Left lung (tissue), 10 donors: Measurements from ENCODE around the gene FREM1. TPM values are rescaled to one million over a fixed set of nuclear protein-coding genes. Genes with fewer than 3 reads are reported as not detected.

Experiments
- ATAC-seq: fragments of 200-7000 bp; cut with Tn5 transposase; one replicate; pipeline ENCODE4 v1.9.1; 2020; ENCODE audit warnings: moderate library complexity
- DNase-seq, 4 donors: peaks; one replicate each; pipeline ENCODE4 v3.0.0-alpha.2; 2013 to 2020
- H3K27ac ChIP-seq, 2 donors: fragments of 200-600 bp; sonication (generic) in 1 of 2; one replicate each; pipeline versions ENCODE4 v1.5.0 to v1.8.0; 2020 to 2021
- H3K27me3 ChIP-seq, 2 donors: fragments of 200-600 bp; sonication (generic) in 1 of 2; one replicate each; pipeline versions ENCODE4 v1.5.0 to v1.8.0; 2020 to 2021
- H3K36me3 ChIP-seq, 2 donors: fragments of 200-600 bp; sonication (generic) in 1 of 2; one replicate each; pipeline versions ENCODE4 v1.5.0 to v1.8.0; 2020 to 2021
- H3K4me1 ChIP-seq, 2 donors: fragments of 200-600 bp; one replicate each; pipeline ENCODE4 v1.8.0; 2021
- H3K4me3 ChIP-seq, 2 donors: fragments of 200-600 bp; sonication (generic) in 1 of 2; one replicate each; pipeline versions ENCODE4 v1.5.0 to v1.8.0; 2020 to 2021; ENCODE audit warnings: mild to moderate bottlenecking in 1 of 2
- H3K9me3 ChIP-seq, 2 donors: fragments of 200-600 bp; sonication (generic) in 1 of 2; one replicate each; pipeline versions ENCODE4 v1.5.0 to v1.8.0; 2020 to 2021
- CTCF ChIP-seq, 2 donors: fragments of 200-600 bp; sonication (generic) in 1 of 2; IDR thresholded peaks; one replicate each; pipeline versions ENCODE4 v1.5.0 to v1.8.0; 2021; ENCODE audit warnings: antibody characterized with exemption in 2 of 2
- intact Hi-C, 2 donors: fragments of 100-400 bp; cut with DNase I; formaldehyde crosslinking; loops; one replicate each; pipeline versions ENCODE4 v1.11.2 to v1.14.2; 2022
- polyA plus RNA-seq, 6 donors: library from polyadenylated mRNA; unstranded; fragments of 120-200 nt; gene quantifications; one replicate each; pipeline ENCODE4 v1.2.1, GENCODE V29; 2013; ENCODE audit not compliant: insufficient read length in 6 of 6
- total RNA-seq, 2 donors: library from RNA; stranded (reverse); fragmentation: NEBNext Ultra II Directional; extraction: Animal tissue kit (Norgen Biotek cat#: 25700); gene quantifications; one replicate each; pipeline ENCODE4 v1.2.1, GENCODE V29; 2021
- donor health status: DM: no; HTN: yes; CAD: no.
- donor health status: DM: no; HTN: no; CAD: no.

The FREM1 gene
- total and polyA plus RNA-seq, 8 donors, result 2.4 to 104 (median 66.4) TPM

DNA sequence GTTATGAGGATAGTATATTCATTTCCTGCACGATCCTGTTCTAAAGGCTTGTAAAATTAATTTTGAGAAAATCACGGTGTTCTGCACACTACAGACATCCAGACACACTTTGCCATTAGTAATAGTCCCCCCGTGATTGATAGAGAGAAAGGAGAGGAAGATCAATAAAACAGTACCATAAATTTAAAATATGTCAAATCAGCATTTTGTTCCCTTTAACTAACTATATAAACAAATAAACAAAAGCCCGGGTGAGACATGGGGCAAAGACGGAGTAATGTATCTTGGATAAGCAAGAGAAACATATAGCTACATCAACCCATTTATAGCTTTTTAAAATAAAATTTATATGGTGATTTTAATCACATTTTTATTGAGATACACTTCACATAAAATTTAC is 177.1 kb downstream of the FREM1 start:
- no peak for ATAC-seq

GRCh38 chr9:14731294-14731981 is 178.8 kb downstream of the FREM1 start:
- Histone ChIP-seq H3K9me3 (no peaks in the 10 kb centered on the region), H3K27ac (no peak overlapping the region), H3K4me1 (no peaks in the 10 kb centered on the region), H3K27me3 (no peaks in the 10 kb centered on the region), H3K4me3 (no peak overlapping the region), H3K36me3 (no peaks in the 10 kb centered on the region)
- ATAC-seq (no peak), DNase-seq (no peak)
- no peak for TF ChIP-seq CTCF (IDR thresholded peaks at IDR 0.05)
- intact Hi-C loops, result no loop called here

More for the DNA sequence above, 177.1 kb downstream of the FREM1 start:
- Histone ChIP-seq H3K9me3 (no peaks in the 10 kb centered on the region), H3K4me1 (no peaks in the 10 kb centered on the region), H3K27me3 (no peaks in the 10 kb centered on the region), H3K27ac (no peak overlapping the region), H3K4me3 (no peak overlapping the region), H3K36me3 (no peaks in the 10 kb centered on the region)
- no peak for TF ChIP-seq CTCF (IDR thresholded peaks at IDR 0.05)
- DNase-seq, result no peak
- intact Hi-C loops, result no loop called here

- H3K4me1 ChIP-seq, result no peaks in the 10 kb centered on the region
- intact Hi-C loops, result no loop called here
- H3K4me3 ChIP-seq, result no peak overlapping the region
- TF ChIP-seq CTCF (IDR thresholded peaks at IDR 0.05), result no peak
- no peaks in the 10 kb centered on the region for H3K9me3 ChIP-seq
- ATAC-seq (no peak), DNase-seq (no peak)
- no peaks in the 10 kb centered on the region for H3K36me3 ChIP-seq
- no peak overlapping the region for H3K27ac ChIP-seq
- no peaks in the 10 kb centered on the region for H3K27me3 ChIP-seq
Observed at GRCh38 chr9:14730461-14730898, 179.7 kb downstream of the FREM1 start.

DNA sequence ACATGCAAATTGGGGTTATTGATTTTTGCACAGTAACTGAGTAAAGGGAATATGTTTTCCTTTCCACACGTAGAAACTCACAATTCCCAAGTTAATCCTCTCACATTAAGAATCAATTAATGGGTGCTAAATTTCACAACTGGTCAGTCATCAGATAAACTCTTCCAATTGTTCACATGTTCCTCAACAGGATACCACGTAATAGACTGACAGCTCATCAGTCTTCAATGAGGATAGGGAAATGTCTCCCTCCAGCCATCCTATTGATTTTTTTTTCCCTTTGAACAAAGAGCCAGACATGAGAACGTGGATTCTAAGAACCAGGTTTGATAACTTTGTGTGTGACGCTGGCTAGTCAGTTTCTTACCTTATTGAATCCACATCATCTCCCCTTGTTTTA is 186.9 kb downstream of the FREM1 start:
- no peaks in the 10 kb centered on the region for H3K9me3 ChIP-seq
- ATAC-seq, result no peak
- intact Hi-C loops, result no loop called here
- no peak overlapping the region for H3K4me3 ChIP-seq
- no peak for DNase-seq
- H3K27me3 ChIP-seq, result peaks cover 0 to 4% of the 10 kb centered on the region in 2 donors
- no peak overlapping the region for H3K27ac ChIP-seq
- H3K36me3 ChIP-seq, result no peaks in the 10 kb centered on the region
- TF ChIP-seq CTCF (IDR thresholded peaks at IDR 0.05), result no peak
- H3K4me1 ChIP-seq, result no peaks in the 10 kb centered on the region

DNA sequence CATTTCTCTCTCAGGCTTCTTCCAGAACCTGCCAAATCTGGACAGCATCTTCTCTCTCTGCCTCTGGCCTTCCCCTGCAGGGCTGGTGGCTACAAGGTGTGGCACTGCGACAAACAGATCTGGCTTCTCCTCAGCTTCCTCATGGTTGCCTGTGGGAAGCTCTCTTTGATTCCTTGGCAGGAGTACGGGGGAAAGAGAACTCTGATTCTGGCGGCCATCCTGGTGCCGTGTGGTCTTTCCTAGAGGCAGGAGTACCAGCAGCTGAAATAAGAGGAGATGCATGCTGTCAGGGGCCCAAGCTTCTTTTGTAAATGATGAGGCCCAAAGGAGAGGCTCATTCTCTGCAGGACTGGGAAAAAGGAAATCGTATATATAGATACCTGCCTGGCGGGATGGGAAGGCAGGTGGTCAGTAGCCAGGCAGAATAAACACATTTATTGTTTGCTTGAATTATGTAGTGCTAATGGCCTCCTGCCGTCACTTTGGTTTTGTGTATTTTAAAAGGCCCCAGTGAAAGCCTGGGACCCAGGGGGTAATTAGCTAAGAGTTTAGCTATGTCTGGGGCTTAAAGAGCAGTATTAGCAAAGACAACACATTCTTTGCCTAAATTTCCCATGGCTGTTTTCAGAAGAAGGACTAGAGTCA is 187.7 kb downstream of the FREM1 start, which contains the start of gene CER1:
Gene CER1, minus strand, starts transcription at position 343 of the 645 bp plus-strand sequence. Its CDS starts 61 bp downstream, at position 282.
- Histone ChIP-seq H3K4me3 (no peak within 1 kb of the TSS), H3K27me3 (peaks cover 0 to 4% of the 10 kb centered on the region in 2 donors), H3K4me1 (no peaks in the 10 kb centered on the region), H3K9me3 (no peaks in the 10 kb centered on the region), H3K36me3 (no peaks in the 10 kb centered on the region), H3K27ac (no peak within 1 kb of the TSS)
- DNase-seq (no peak), ATAC-seq (no peak)
- intact Hi-C loops, result no loop called here
- TF ChIP-seq CTCF (IDR thresholded peaks at IDR 0.05), result no peak
